ENCODE results near the gene ZP3.
"Not testable (repeated sequence)": the region's sequence is repeated elsewhere in the genome, so short reads cannot be mapped to it uniquely, and the experiment has no call there.

Gene ZP3

DNA sequence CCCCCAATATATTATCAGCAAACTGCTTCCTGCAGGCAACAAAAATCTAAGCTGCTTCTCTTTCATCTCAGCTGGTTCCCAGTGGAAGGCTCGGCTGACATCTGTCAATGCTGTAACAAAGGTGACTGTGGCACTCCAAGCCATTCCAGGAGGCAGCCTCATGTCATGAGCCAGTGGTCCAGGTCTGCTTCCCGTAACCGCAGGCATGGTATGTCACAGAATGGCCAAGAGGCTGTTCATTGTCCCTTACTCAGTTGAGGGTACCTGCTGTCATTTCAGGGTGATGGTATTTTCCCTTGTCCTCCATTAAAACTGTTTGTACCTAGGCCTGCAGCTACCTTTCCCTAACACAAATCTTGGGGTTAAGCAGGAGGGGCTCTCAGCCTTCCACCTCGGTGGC lies 15.7 kb downstream of the ZP3 start:
- not testable (repeated sequence) for DNase-seq (ENCODE audit: low read depth in 3 of 3, low spot score in 1 of 3)

DNA sequence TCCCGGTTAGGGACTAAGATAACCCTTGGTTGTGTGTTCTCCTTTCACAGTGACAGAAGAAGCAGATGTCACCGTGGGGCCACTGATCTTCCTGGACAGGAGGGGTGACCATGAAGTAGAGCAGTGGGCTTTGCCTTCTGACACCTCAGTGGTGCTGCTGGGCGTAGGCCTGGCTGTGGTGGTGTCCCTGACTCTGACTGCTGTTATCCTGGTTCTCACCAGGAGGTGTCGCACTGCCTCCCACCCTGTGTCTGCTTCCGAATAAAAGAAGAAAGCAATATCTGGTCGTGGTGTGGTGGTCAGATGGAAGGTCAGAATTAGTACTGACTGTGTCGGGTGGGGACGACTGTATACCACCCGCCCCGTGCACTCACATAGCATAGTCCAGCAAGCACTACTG lies 17.0 kb downstream of the ZP3 start:
- DNase-seq (ENCODE audit: low read depth in 3 of 3, low spot score in 1 of 3), result not testable (repeated sequence)

DNA sequence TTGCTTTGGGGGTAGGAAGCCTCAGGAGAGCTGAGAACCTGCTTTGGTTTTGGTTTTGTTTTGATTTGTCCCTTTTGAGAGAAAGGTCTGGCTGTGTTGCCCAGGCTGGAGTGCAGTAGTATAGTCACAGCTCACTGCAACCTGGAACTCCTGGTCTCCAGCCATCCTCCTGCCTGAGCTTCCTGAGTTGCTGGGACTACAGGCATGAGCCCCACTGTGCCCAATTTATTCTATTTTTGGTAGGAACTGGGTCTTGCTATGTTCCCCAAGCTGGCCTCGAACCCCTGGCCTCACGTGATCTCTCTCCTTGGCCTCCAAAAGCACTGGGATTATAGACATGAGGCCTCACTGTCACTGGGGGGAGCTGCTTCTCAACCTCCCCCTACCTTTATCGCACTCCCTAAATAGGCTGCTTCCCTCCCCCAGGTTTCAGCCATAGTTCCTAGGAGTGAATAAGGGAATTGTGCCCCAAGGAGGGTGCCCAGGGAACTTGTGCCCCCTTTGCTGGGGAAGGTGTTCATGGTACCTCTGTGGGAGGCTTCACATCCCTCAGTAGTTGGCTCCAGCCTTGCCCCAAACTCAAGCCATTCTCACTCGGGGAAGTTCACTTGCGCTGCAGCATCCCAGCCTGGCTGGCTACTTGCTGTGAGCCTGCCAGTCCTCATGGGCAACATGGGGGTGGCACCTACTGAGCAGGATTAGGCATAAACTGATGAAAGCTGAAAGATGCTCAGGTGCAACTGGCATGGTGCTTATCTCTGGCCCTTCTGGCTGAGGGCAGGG lies 18.1 kb downstream of the ZP3 start:
- DNase-seq (ENCODE audit: low read depth in 3 of 3, low spot score in 1 of 3), result not testable (repeated sequence)

DNA sequence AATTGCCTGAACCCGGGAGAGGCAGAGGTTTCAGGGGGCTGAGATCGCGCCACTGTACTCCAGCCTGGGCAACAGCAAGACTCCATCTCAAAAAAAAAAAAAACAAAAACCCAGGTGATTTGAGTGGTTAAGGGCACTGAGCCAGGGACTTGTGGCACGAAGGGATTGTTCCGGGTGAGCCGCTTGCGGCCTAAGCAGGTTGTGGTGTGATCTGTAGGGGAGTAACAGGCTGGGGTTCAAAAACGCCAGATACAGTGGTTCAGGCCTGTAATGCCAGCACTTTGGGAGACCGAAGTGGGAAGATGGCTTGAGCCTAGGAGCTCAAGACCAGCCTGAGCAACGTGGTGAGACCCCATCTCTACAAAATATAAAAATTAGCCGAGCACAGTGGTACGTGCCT lies 19.1 kb downstream of the ZP3 start:
- DNase-seq (ENCODE audit: low read depth in 3 of 3, low spot score in 1 of 3), result not testable (repeated sequence)

DNA sequence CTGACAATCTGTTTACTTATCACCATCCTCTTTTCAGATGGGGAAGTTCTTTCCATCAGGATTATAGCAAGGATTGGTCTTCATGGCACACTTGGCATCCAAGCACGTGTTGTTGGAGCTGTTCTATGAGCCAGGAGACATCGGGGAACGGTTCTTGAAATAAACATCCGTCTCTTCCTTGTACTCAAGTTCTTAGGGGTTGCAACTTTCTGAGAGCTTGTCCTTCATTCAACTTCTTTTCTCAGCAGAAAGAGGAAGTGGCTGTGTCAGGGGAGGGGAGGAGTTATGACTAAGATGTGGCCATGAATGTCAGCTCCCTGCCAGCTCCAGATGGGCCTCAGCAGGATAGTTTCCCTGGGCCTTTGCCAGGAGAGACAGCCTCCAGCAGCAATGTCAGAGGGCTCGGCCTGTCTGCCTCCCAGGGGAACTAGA lies 20.8 kb downstream of the ZP3 start:
- not testable (repeated sequence) for DNase-seq (ENCODE audit: low read depth in 3 of 3, low spot score in 1 of 3)

DNA sequence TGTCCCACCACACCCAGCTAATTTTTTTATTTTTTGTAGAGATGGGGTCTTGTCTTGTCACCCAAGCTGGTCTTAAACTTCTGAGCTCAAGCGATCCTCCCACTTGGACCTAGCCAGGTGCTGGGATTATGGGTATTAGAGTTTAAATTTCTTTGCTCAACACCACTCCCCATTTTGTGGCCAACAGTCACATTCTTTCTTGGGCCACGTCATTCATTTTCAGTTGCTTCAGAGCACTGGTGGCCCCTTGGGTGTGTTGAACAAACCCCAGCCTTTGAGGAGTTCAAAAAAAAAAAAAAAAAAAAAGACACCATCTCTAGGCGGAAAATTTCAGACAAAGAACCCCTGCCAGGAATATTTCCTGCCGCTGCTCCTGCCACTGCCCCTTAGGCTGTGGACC lies 32.3 kb downstream of the ZP3 start:
- not testable (repeated sequence) for DNase-seq (ENCODE audit: low read depth in 3 of 3, low spot score in 1 of 3)

DNA sequence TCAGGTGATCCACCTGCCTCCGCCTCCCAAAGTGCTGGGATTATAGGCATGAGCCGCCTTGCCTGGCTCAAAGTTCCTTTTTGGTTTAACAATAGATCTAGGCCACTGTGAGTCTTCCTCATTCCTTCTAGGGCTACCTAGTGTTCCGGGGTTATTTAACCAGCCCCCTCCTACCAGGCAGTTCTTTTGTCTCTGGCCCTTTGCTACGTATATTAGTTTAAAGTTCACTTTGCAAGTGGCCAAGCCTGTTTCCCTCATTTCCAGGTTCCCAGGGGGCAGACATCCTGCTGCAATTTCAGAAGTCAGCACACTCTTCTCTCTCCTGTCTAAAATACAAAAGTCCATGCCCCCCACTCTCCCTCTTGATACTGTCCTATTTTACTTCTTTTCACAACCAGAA lies 33.8 kb downstream of the ZP3 start:
- not testable (repeated sequence) for DNase-seq (ENCODE audit: low read depth in 3 of 3, low spot score in 1 of 3)

DNA sequence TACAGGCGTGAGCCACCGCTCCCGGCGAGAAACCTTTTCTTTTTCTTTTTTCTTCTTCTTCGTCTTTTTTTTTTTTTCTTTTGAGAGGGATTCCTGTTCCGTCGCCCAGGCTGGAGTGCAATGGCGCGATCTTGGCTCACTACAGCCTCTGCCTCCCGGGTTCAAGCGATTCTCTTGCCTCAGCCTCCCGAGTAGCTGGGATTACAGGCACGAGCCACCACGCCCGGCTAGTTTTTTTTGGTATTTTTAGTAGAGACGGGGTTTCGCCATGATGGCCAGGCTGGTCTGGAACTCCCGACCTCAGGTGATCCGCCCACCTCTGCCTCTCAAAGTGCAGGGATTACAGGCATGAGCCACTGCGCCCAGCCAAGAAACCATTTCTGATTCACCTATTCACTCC lies 36.0 kb downstream of the ZP3 start:
- DNase-seq (ENCODE audit: low read depth in 3 of 3, low spot score in 1 of 3), result not testable (repeated sequence)

DNA sequence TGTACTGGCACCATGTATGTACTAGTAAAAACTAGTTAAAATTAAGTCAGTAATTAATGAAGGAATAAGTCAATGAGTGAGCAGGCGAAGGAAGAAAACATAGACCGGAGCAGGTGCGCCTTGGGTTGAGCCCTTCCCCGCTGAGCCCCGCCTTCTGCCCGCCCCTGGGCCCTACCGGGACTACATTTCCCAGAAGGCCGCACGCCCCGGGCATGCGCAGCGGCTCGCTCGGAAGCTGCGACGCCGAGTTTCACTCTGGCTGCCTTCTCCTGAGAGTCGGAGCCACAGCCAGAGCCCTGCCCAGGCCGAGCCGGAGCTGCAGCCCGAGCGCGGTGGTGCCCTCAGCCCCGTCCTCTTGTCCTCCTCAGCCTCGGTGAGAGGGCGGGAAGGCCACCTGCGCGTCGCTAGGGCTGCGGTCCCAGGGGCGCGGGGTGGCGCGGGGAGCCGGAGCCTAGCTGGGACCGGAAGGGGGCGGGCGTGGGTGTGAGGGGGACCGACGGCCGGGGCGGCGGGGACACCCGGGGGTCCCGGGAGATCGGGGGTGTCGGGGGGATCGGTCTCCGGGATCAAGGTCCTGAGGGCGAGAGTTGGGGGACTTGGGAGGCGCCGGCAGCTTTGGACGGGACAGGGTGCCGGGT lies 36.8 kb downstream of the ZP3 start, which contains the start of gene DTX2:
Gene DTX2, plus strand, starts transcription at position 246 of the 638 bp plus-strand sequence. CDS start 18,801 bp downstream, outside the sequence.
- DNase-seq (ENCODE audit: low read depth in 3 of 3, low spot score in 1 of 3), result peak in 1 of 3 donors; percentile 13

DNA sequence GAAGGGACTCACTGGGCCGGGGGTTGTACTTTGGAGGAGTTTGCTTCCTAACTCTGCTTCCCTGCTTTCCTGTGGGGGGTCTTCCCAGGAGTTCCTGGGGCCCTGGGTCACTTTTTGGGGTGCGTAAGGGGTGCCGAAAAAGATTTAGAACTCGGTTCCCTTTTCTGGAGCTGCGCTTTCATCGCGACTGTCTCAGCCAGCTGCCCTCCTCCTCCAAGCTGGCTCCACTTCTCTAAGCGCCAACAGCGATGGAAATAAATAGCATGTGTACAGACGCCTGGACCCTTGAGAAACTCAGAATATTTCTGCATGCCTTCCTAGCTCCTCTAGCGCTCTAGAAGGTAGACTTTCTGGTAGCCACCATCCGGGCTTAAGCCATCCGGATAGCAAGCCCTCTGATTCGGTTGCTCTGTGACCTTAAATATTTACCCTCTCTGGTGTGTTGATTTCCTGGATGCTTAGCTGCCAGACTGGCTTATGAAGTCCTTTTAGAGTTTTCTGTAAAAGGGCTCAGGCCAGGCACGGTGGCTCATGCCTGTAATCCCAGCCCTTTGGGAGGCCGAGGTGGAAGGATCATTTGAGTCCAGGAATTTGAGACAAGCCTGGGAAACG lies 37.6 kb downstream of the ZP3 start:
- not testable (repeated sequence) for DNase-seq (ENCODE audit: low read depth in 3 of 3, low spot score in 1 of 3)

DNA sequence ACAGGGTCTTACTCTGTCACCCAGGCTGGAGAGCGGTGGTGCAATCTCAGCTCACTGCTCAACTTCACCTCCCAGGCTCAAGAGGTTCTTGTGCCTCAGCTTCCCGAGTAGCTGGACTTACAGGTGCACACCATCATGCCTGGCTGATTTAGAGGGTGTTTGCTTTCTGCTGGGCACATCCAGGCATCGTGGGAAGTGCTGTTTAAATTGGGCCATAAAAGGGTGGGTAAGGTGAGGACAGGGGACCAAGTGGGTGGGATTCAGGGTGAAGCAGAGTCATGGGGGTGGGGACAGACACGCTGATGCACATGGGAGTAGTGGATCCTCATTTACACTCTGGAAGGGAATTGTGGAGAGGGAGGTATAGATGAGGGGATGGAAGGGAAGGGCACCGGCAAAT lies 40.2 kb downstream of the ZP3 start:
- not testable (repeated sequence) for DNase-seq (ENCODE audit: low read depth in 3 of 3, low spot score in 1 of 3)

DNA sequence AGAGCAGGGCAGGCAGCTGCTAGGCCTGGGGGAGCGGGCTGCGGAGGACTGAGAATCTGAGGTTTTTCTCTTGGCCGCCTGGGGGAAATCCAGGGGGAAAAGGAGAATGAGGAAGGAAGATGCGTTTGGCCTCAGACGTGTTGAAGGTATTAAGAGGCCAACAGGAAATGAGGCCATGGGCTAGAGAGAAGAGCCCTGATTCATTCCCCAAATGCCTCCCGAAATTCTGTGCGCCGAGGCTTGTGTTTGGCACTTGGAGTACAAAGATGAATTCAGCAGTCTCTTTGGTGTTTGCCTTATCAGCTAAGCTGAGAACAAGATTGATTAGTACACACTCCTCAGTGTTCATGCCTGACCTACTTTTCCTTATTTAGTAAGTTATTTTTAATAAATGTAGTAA lies 41.2 kb downstream of the ZP3 start:
- DNase-seq (ENCODE audit: low read depth in 3 of 3, low spot score in 1 of 3), result not testable (repeated sequence)

DNA sequence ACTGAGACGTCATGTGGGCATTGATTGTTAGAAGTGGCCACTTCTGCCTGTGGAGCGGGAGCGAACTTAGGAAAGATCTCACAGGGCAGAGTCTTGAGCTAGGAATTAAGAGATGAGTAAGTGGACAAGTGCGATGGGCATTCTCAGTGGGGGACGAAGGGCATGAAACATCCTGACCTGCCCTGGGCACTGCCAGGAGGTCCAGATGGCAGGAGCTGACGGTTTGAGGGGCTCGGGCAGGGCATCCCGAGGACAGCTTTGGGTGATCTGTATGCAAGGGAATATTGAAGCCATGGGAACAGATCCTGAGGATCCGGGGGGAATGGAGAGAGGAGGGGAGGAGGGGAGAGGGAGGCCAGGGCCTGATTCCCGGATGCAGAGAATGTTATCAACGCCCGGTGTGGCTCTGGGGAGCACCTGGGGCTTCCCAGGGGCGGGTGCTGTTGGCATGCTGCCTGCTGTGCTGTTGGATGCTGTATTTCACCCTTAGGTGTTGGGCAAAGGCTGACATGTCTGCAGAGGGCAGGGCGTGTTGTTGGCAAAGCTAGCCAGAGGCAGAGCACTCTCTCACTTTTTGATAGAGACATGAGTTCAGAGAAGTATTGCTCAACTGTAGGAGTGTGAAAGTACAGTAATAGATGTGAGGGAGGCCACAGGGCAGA lies 43.1 kb downstream of the ZP3 start:
- not testable (repeated sequence) for DNase-seq (ENCODE audit: low read depth in 3 of 3, low spot score in 1 of 3)

DNA sequence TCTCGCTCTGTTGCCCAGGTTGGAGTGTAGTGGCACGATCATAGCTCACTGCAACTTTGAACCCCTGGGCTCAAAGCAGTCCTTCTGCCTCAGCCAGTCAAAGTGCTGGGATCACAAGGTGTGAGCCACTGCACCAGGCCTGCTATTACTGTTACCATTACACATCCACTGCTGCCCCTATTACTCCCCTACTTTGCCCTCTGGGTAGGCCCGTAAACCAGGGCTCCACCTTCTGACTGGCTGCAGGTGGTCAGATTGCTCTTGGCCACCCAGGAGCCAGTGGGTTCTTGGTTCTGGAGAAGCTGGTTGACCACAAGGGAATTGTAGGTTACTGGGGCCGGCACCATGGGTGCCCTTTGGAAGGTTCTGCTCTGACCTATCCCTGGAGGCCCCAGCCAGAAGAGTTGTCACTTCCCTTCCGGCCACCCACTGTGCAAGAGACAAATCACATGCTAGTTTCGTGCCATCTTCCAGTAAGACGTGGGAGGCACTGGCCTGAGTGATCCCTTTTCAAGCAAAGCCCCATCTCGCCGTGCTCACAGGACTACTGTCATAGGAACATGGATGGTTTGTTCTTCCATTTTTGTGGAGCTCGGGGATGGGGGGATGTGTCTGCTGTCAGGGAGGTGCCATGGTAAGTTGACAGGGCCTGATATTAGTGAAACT lies 46.9 kb downstream of the ZP3 start:
- DNase-seq (ENCODE audit: low read depth in 3 of 3, low spot score in 1 of 3), result not testable (repeated sequence)

DNA sequence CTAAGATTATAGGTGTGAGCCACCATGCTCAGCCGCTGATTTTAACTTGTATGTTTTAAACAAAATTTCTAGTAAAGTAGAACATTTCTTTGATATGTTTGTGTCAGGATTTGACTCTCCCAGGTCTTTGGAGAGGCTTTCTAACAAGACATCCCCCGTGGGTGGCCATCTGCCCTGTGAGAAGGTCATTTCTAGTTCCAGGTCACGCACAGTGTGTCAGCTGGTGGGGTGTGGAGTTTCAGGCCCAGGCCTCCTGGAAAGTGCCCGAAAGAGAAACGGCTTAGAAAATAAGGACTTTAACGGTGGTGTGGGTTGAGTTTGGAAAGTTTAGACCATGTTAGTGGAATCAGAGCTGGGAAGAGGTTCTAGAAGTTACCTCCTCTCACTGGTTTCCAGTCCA lies 48.3 kb downstream of the ZP3 start:
- DNase-seq (ENCODE audit: low read depth in 3 of 3, low spot score in 1 of 3), result not testable (repeated sequence)

DNA sequence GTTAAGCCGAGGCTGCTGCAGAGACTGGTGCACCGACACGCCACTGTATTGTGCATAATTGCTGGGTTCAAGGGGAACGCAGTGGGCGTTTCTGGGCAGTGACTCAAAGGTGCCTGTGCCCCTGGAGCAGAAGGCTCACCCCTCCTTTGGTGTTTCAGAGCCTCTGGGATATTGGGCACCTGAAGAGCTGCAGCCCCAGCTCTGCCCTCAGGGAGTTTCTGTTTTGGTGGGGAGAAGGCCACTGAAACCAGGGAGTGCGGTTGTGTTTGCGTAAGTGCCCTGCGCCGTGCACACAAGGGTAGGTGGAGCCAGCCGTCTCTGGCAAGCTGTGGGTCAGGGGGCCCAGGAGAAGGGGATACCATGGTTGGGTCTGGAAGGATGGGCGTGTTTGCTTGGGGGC lies 51.5 kb downstream of the ZP3 start:
- DNase-seq (ENCODE audit: low read depth in 3 of 3, low spot score in 1 of 3), result not testable (repeated sequence)

DNA sequence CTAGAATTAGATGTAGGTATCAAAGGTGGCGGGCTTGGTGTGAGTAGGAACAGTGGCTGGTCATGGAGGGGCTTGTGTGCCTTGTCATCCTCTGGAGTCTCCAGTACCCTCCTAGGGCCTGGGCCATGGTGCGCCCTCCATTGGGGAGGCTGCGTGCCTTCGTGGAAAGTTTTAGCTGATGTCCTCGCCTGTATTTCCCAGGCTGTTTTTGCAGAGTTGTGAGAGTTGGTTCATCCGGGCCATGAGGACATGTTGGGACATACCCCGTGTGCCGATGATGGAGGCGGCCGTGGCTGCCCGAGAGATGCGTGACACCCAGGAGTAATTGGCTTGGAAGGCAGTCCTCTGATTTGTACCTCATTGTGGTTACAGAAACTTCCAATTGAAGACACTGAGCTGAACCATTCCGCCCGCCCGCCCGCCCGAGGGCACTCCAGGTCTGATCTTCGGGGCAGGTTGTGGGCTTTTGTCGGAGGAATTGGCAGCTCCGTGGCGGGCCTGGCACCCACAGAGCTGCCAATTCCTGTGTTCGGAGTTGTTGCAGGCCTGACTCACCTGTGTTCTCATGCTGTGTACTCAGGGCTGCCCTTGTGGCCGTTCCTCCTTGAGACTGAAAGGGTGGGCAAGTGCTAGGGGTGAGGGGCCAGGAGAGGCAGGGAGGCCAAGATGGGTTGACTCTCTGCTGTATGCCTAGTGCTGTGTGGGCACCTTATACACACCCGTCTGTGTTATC lies 52.2 kb downstream of the ZP3 start:
- DNase-seq (ENCODE audit: low read depth in 3 of 3, low spot score in 1 of 3), result not testable (repeated sequence)

DNA sequence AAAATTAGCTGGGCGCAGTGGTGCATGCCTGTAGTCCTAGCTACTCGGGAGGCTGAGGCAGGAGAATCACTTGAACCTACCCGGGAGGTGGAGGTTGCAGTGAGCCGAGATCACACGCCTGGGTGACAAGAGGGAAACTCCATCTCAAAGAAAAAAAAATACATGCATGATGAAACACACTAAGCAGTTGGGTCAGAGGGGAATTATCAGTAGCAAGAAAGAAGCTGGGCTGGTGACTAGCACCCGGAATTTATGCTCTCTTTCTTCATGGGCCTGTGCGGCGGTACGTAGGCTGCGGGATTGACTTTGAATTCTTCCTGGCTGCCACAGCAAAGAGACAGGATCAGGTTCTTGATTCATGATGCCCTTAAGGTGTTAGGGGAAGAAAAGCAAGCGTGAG lies 54.9 kb downstream of the ZP3 start:
- not testable (repeated sequence) for DNase-seq (ENCODE audit: low read depth in 3 of 3, low spot score in 1 of 3)

DNA sequence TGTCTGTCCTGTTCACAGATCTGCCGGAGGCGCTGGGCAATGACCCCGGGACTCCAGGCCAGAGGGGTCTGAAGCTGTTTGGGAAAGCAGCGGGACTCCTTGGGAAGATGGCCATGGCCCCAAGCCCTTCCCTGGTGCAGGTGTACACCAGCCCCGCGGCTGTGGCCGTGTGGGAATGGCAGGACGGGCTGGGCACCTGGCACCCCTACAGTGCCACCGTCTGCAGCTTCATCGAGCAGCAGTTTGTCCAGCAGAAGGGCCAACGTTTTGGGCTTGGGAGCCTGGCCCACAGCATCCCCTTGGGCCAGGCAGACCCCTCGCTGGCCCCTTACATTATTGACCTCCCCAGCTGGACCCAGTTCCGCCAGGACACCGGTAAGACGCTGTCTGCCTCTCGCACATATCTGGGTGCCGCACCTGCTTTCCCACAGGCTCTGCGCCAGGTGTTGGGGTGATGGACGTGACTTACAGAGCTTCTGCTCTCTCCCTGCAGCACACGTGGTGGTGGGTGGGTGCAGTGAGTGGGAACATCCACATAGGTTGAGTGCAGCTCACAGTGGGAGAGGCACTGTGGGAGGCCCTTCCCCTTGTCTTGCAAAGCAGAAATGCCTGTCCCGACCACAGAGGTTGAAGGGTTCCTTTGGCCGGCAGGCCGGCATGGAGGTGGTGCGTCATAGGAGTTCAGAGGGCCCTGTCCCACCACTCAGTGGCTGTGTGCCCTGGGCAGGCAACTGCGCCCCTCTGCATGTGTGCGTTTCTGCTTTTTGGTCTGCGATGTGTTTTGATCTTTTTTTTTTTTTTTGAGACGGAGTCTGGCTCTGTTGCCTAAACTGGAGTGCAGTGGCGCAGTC lies 55.9 kb downstream of the ZP3 start:
- DNase-seq (ENCODE audit: low read depth in 3 of 3, low spot score in 1 of 3), result not testable (repeated sequence)
